HCT116 (cell line): ENCODE results near the gene HRC. TPM values are rescaled to one million over a fixed set of nuclear protein-coding genes. Genes with fewer than 3 reads are reported as not detected.

Source experiments
- ATAC-seq: fragments of 200-7000 bp; cut with Tn5 transposase; 2 replicates; pipeline ENCODE4 v1.9.1; 2020; ENCODE audit warnings: mild to moderate bottlenecking, moderate library complexity
- BruUV-seq: library from RNA; stranded (reverse); fragments of 400-500 nt; replicated peaks from 2 replicates; lab custom pipeline; 2021; lab: Mats Ljungman, UMichigan
- CTCF ChIA-PET: fragments of 300-600 bp; sonication (Branson Sonifier 250); formaldehyde crosslinking; loops from one replicate; lab custom pipeline; 2021; ENCODE audit warnings: antibody characterized with exemption; lab: Charles Lee
- POLR2A ChIA-PET: fragments of 300-600, 350-600 bp; sonication (Branson Sonifier 250); formaldehyde crosslinking; loops from one replicate; lab custom pipeline; 2021; ENCODE audit warnings: antibody characterized with exemption; lab: Charles Lee
- RAD21 ChIA-PET, 2 experiments: fragments of 300-600 bp; sonication (Branson Sonifier 250); formaldehyde crosslinking; loops; one replicate each; lab custom pipeline; 2023; ENCODE audit warnings: low total read pairs in 2 of 2; ENCODE audit not compliant: uncharacterized antibody in 2 of 2, unreplicated experiment in 2 of 2, low non-redundant PET in 1 of 2; lab: Charles Lee
- DNase-seq: peaks from one replicate; pipeline ENCODE4 v3.0.0-alpha.2; 2010; ENCODE audit warnings: low read depth, low spot score
- H2AFZ ChIP-seq: fragments of 200-600 bp; shearing (Covaris generic), sonication (generic); 2 replicates; pipeline ENCODE4 v1.6.1; 2017; ENCODE audit warnings: low read depth, mixed run types, mixed read lengths, antibody characterized with exemption, low read length; ENCODE audit not compliant: poor library complexity, severe bottlenecking
- H3K27ac ChIP-seq: 2 replicates; pipeline ENCODE4 v1.5.1; 2012; ENCODE audit warnings: low read depth, low read length
- H3K27me3 ChIP-seq: fragments of 200-600 bp; sonication (generic); 2 replicates; pipeline ENCODE4 v1.6.1; 2016; ENCODE audit warnings: mixed run types, low read length, mixed read lengths; ENCODE audit not compliant: insufficient read depth
- H3K36me3 ChIP-seq, 2 experiments: fragments of 200-500 bp in 1 of 2; fragments of 200-600 bp in 1 of 2; sonication (Bioruptor generic) in 1 of 2; sonication (generic) in 1 of 2; 2 replicates each; pipeline versions ENCODE4 v1.5.1 to v1.6.1; 2014 to 2016; ENCODE audit warnings: low read length in 2 of 2, inconsistent platforms in 1 of 2, mixed read lengths in 1 of 2, mixed run types in 1 of 2; ENCODE audit not compliant: insufficient read depth in 2 of 2, control insufficient read depth in 1 of 2
- H3K4me1 ChIP-seq, 2 experiments: fragments of 200-600 bp in 1 of 2; sonication (generic) in 1 of 2; 2 replicates each; pipeline versions ENCODE4 v1.5.1 to v1.6.1; 2012 to 2017; ENCODE audit warnings: low read length in 2 of 2, inconsistent platforms in 1 of 2, mild to moderate bottlenecking in 1 of 2, mixed read lengths in 1 of 2, mixed run types in 1 of 2, moderate library complexity in 1 of 2; ENCODE audit not compliant: insufficient read depth in 2 of 2, control insufficient read depth in 1 of 2
- H3K4me2 ChIP-seq: fragments of 200-600 bp; sonication (generic); 2 replicates; pipeline ENCODE4 v1.6.1; 2017; ENCODE audit warnings: mixed run types, low read length, mixed read lengths
- H3K4me3 ChIP-seq, 2 experiments: fragments of 200-600 bp in 1 of 2; sonication (generic) in 1 of 2; replicated peaks in 1 of 2; 2 replicates each; pipeline ENCODE4 v1.5.1; 2011 to 2016; ENCODE audit warnings: low read length in 2 of 2, control low read depth in 1 of 2, low read depth in 1 of 2, mild to moderate bottlenecking in 1 of 2, mixed read lengths in 1 of 2, mixed run types in 1 of 2
- H3K79me2 ChIP-seq: fragments of 200-600 bp; sonication (generic); 2 replicates; pipeline ENCODE4 v1.6.1; 2017; ENCODE audit warnings: mild to moderate bottlenecking, mixed run types, low read length, moderate library complexity, mixed read lengths; ENCODE audit not compliant: insufficient read depth
- H3K9ac ChIP-seq: fragments of 200-600 bp; sonication (generic); 2 replicates; pipeline ENCODE4 v1.6.1; 2016; ENCODE audit warnings: low read length, mixed read lengths
- H3K9me2 ChIP-seq: fragments of 200-600 bp; sonication (generic), shearing (Covaris generic); 2 replicates; pipeline ENCODE4 v1.6.1; 2017; ENCODE audit warnings: mixed run types, mild to moderate bottlenecking, moderate library complexity; ENCODE audit not compliant: insufficient read depth
- H3K9me3 ChIP-seq, 2 experiments: fragments of 200-500 bp in 1 of 2; fragments of 200-600 bp in 1 of 2; sonication (Bioruptor generic) in 1 of 2; sonication (generic) in 1 of 2; 2 replicates each; pipeline ENCODE4 v1.6.1; 2014 to 2017; ENCODE audit warnings: low read length in 2 of 2, mixed read lengths in 2 of 2, inconsistent platforms in 1 of 2, low read depth in 1 of 2, mild to moderate bottlenecking in 1 of 2, mixed run types in 1 of 2, moderate library complexity in 1 of 2; ENCODE audit not compliant: control insufficient read depth in 1 of 2, insufficient read depth in 1 of 2
- H4K20me1 ChIP-seq: fragments of 200-600 bp; sonication (generic), shearing (Covaris generic); 2 replicates; pipeline ENCODE4 v1.6.1; 2017; ENCODE audit warnings: mixed run types, mild to moderate bottlenecking, moderate library complexity; ENCODE audit not compliant: insufficient read depth
- CEBPB ChIP-seq: IDR thresholded peaks from 2 replicates; pipeline ENCODE4 v1.6.1; 2012; ENCODE audit warnings: low read depth
- EGR1 ChIP-seq: IDR thresholded peaks from 2 replicates; pipeline ENCODE4 v1.6.1; 2012; ENCODE audit warnings: low read depth
- ELF1 ChIP-seq: IDR thresholded peaks from 2 replicates; pipeline ENCODE4 v1.6.1; 2012; ENCODE audit warnings: low read depth, borderline replicate concordance
- JUND ChIP-seq: IDR thresholded peaks from 2 replicates; pipeline ENCODE4 v1.6.1; 2012
- POLR2AphosphoS5 ChIP-seq: IDR thresholded peaks from 2 replicates; pipeline ENCODE4 v1.6.1; 2011; ENCODE audit warnings: mild to moderate bottlenecking, low read depth, low read length, moderate library complexity
- RAD21 ChIP-seq: IDR thresholded peaks from 2 replicates; pipeline ENCODE4 v1.6.1; 2012; ENCODE audit warnings: low read depth, mild to moderate bottlenecking
- SP1 ChIP-seq: IDR thresholded peaks from 2 replicates; pipeline ENCODE4 v1.6.1; 2012; ENCODE audit warnings: low read depth
- YY1 ChIP-seq: IDR thresholded peaks from 2 replicates; pipeline ENCODE4 v1.6.1; 2011; ENCODE audit warnings: low read length, low read depth, moderate library complexity, mild to moderate bottlenecking; ENCODE audit not compliant: insufficient replicate concordance; ENCODE audit errors: extremely low read depth
- ZFX ChIP-seq: fragments of 450-650 bp; IDR thresholded peaks from 2 replicates; pipeline ENCODE4 v1.6.1; 2017
- ZNF274 ChIP-seq: fragments of 200-500 bp; sonication (Bioruptor generic); IDR thresholded peaks from 2 replicates; pipeline ENCODE4 v1.6.1; 2014; ENCODE audit warnings: mild to moderate bottlenecking, low read depth, low read length, inconsistent platforms
- intact Hi-C: fragments of 100-400 bp; cut with micrococcal nuclease; formaldehyde crosslinking; loops from 2 replicates; pipeline ENCODE4 v1.10.0; 2022
- total RNA-seq: library from RNA; stranded (reverse); gene quantifications from one replicate; pipeline ENCODE4 v1.2.1, GENCODE V29; 2021; ENCODE audit not compliant: unreplicated experiment
- TF ChIP-seq, protein P1 (sequence below): IDR thresholded peaks from 2 replicates; pipeline ENCODE4 v1.6.1; 2012; ENCODE audit warnings: low read depth

The HRC gene
- total RNA-seq, 1 experiment from 2014 or later: not detected

DNA sequence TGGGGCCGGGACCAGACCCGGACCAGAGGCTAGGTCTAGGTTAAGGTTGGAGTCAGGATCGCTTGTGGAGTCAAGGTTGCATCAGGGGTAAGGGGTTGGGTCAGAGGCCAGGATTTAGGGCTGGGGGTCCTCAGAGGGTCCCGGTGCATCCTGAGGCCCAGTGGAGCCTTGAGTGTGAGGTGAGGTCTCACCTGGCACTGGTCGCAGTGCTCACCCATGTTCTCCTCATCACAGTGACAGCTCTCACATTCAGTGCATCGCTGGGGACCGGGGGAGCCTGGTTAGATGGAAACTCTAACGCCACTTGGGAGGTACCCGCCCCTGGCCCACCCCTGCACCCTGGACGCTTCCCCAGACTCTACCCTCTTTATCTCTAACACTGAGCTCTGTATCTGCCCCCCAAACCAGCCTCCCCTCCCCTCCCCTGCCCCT lies 3.1 kb downstream of the HRC start:
- H2AFZ ChIP-seq: no peak overlapping the region
- no TSS peak for BruUV-seq
- ChIA-PET POLR2A (no interaction called here), RAD21 (interaction anchor here in 1 of 2 experiments (0.6 kb wide), 1 partner anchor 24 kb away, joined by 5 read pairs; no protein-coding TSS in a partner anchor), CTCF (interaction anchor here (0.7 to 2.1 kb wide), 1 partner anchor 47 kb away, joined by 3 to 13 read pairs; no protein-coding TSS in a partner anchor)
- H4K20me1 ChIP-seq: no peaks in the 10 kb centered on the region
- no peak overlapping the region for H3K9ac ChIP-seq
- H3K4me1 ChIP-seq: peaks cover 19 to 50% of the 10 kb centered on the region in 2 experiments
- no peaks in the 10 kb centered on the region for H3K9me2 ChIP-seq
- H3K79me2 ChIP-seq: no peaks in the 10 kb centered on the region
- no peak for DNase-seq
- intact Hi-C loops: no loop called here
- no peak overlapping the region; the same call in 1 of the 2 replicates for H3K27ac ChIP-seq
- H3K36me3 ChIP-seq: no peaks in the 10 kb centered on the region
- ATAC-seq: no peak
- H3K4me2 ChIP-seq: peak overlapping the region; percentile 99
- no peaks in the 10 kb centered on the region for H3K9me3 ChIP-seq
- TF ChIP-seq YY1: no peak
- TF ChIP-seq SP1: no peak
- TF ChIP-seq POLR2AphosphoS5: no peak
- no peak for TF ChIP-seq ELF1
- no peak for TF ChIP-seq JUND
- TF ChIP-seq, protein P1, sequence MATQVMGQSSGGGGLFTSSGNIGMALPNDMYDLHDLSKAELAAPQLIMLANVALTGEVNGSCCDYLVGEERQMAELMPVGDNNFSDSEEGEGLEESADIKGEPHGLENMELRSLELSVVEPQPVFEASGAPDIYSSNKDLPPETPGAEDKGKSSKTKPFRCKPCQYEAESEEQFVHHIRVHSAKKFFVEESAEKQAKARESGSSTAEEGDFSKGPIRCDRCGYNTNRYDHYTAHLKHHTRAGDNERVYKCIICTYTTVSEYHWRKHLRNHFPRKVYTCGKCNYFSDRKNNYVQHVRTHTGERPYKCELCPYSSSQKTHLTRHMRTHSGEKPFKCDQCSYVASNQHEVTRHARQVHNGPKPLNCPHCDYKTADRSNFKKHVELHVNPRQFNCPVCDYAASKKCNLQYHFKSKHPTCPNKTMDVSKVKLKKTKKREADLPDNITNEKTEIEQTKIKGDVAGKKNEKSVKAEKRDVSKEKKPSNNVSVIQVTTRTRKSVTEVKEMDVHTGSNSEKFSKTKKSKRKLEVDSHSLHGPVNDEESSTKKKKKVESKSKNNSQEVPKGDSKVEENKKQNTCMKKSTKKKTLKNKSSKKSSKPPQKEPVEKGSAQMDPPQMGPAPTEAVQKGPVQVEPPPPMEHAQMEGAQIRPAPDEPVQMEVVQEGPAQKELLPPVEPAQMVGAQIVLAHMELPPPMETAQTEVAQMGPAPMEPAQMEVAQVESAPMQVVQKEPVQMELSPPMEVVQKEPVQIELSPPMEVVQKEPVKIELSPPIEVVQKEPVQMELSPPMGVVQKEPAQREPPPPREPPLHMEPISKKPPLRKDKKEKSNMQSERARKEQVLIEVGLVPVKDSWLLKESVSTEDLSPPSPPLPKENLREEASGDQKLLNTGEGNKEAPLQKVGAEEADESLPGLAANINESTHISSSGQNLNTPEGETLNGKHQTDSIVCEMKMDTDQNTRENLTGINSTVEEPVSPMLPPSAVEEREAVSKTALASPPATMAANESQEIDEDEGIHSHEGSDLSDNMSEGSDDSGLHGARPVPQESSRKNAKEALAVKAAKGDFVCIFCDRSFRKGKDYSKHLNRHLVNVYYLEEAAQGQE: no peak
- TF ChIP-seq ZNF274: no peak
- no peak for TF ChIP-seq EGR1
- no peak for TF ChIP-seq RAD21
- no peak for TF ChIP-seq CEBPB
- no peak for TF ChIP-seq ZFX
- H3K4me3 ChIP-seq: no peak overlapping the region
- H3K27me3 ChIP-seq: no peaks in the 10 kb centered on the region
